HL-60/S4 treated with retinoic acid at 250 ng/mL for 4 days and 3 days (cell line): Measurements from ENCODE around the gene MAGI1.

ENCODE experiments used
- in situ Hi-C: fragments of 300-500 bp; cut with MboI; formaldehyde crosslinking; loops from 2 replicates; pipeline ENCODE4 v1.7.0; 2022; ENCODE audit warnings: low sequenced_read_pairs

MAGI1 gene

DNA sequence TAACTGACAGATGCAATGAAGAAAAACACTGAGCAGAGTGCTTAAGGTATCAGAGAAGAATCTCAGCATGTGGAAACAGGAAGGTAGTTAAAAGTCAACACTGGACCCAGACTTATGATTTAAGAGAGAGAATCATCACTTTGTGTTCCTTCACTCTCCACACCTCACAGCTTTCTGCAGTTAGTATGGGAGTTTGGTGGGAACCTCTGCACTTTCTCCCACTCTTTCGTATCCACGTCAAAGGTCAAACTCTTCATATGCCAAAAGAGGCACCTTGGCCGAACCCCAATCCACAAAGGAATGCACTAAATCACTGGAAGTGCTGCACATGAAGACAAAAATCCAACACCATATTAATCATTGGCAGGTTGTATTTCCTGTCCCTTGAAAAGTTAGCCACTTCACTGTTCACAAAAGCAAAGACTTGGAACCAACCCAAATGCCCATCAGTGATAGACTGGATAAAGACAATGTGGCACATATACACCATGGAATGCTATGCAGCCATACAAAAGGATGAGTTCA, 361.2 kb downstream of the MAGI1 start:
- in situ Hi-C loops: no loop called here

DNA sequence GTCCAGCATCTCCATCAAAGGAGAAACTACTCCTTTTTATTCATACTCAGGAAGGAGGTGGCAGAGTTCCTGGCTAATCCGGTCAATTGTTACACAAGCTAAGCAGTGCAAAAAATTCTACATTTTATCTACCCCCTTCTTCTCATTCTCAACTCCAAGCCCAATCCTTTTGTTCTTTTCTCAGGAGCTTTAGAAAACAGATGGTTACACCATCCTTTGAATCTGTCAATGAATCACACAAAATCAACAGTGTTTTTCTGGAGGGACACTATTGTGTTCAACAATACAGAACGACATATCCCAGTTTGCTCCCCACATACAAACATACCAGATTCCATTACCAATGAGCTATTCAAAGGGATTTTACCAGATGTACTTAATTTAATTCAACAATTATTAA, 362.1 kb downstream of the MAGI1 start:
- in situ Hi-C loops: no loop called here

GRCh38 chr3:65675011-65675410, 363.7 kb downstream of the MAGI1 start:
- in situ Hi-C loops: no loop called here

- in situ Hi-C loops: no loop called here
Observed at GRCh38 chr3:65674226-65674625, 364.5 kb downstream of the MAGI1 start.

GRCh38 chr3:65672871-65673815, 365.6 kb downstream of the MAGI1 start:
- in situ Hi-C loops: no loop called here

DNA sequence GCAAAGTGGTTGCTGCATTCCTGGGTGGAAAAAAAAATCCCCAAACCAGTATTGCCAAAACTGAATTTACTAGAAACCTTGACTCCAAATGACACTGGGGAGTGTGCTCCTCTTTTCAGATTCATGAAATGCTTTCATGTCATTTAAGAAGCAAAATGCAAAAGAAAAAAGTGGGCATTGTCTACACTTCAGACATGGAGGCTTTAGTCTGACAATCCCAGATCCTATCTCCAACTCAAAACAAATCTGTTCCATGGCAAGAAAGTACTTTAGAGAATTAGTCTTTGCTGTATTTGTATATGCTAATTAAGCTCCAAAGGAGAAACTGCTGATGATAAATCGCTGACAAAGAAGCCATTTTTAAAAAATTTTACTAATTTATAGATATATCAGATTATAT, 366.7 kb downstream of the MAGI1 start:
- in situ Hi-C loops: no loop called here

- in situ Hi-C loops: no loop called here
Observed at GRCh38 chr3:65671004-65671403, 367.7 kb downstream of the MAGI1 start.

- in situ Hi-C loops: no loop called here
Observed at GRCh38 chr3:65669163-65669875, 369.4 kb downstream of the MAGI1 start.

DNA sequence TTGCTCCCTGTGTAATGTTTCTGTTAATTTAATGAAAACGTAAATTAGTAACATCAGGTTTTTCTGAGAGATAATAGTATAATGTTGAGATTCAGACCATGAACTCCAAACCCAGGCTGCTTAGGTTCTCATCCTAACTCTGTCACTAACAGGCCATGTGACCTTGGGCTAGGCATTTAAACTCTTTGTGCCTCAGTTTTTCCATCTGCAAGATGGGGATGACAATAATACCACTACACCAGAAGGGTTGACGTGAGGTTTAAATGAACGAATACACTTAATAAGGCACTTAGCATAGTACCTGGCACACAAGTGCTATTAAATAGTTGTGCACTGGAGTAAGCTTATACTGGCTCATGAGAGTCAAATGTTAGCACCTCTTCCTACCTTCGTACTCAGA, 370.8 kb downstream of the MAGI1 start:
- in situ Hi-C loops: no loop called here

- in situ Hi-C loops: no loop called here
Observed at GRCh38 chr3:65666448-65667091, 372.1 kb downstream of the MAGI1 start.

- in situ Hi-C loops: no loop called here
Observed at GRCh38 chr3:65665915-65666314, 372.8 kb downstream of the MAGI1 start.

GRCh38 chr3:65664931-65665330, 373.8 kb downstream of the MAGI1 start:
- in situ Hi-C loops: no loop called here

DNA sequence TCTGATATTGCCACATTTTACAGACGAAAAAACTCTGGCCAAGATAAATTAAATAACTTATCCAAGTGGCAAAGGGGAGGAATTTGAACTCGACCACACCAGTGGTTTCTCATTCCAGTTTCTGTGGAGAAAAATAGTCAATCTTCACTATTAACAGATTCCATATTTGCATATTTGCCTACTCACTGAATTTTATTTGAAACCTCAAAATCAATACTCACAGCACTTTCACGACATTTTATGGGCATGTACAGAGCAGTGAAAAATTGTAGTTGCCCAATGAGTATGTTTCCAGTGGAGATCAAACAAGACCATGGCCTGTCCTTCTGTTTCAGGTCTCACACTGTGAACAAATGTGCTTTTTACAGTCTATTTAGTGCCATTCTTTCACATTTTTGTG, 374.3 kb downstream of the MAGI1 start:
- in situ Hi-C loops: no loop called here

DNA sequence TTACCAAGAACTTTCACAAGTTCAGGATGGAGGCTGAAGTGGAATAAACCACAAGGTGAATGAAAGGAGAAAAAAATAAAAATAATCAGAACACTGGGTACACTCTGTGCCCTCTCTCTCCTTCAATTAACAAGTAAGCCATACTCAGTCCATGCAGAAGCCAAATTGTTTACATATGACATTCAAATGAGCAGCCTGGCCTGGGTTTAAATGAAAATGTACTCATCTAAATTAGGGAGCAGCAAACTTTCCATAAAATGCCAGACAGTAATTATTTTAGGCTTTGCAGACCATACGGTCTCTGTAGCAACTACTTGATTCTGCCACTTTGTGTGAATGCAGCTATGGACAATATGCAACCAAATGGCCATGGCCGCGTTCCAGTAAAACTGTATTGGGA, 376.6 kb downstream of the MAGI1 start:
- in situ Hi-C loops: no loop called here

- in situ Hi-C loops: no loop called here
Observed at GRCh38 chr3:65660000-65660598, 378.6 kb downstream of the MAGI1 start.

- in situ Hi-C loops: no loop called here
Observed at GRCh38 chr3:65659396-65659795, 379.3 kb downstream of the MAGI1 start.

DNA sequence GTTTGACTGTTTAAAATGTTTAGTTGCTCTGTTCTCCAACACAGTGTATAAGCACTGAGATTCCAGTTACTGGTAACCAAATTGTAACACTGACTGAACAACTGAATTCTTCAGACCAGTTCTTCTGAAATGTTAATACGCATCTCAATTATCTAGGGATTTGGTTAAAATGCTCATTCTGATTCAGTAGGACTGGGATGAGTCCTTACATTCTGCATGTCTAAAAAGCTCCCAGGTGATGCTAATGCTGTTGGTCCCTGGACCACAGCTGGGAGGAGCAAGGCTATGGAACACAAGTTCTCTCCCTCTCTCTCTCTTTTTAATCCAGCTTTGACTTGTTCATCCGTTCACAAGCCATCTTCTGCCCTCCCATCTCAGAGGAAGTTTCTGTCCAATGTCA, 380.3 kb downstream of the MAGI1 start:
- in situ Hi-C loops: no loop called here

GRCh38 chr3:65655061-65655460, 383.7 kb downstream of the MAGI1 start:
- in situ Hi-C loops: no loop called here

DNA sequence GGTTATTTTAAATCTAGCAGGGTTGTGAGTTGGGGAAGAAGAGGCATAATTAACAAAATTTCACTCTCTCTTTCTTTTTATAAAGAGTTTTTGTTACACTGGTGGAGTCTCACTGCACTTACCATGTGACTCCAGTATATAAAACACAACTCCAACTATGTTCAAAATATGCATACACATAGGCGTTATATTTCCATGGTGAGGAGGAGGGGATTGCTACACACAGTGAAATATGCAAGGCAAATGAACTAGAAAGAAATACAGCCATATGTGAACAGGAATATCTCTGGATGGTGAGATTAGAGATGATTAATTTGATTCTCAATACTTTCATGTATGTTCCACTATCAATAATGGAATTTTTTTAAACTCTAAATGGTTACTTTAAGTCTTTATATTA, 385.0 kb downstream of the MAGI1 start:
- in situ Hi-C loops: no loop called here

DNA sequence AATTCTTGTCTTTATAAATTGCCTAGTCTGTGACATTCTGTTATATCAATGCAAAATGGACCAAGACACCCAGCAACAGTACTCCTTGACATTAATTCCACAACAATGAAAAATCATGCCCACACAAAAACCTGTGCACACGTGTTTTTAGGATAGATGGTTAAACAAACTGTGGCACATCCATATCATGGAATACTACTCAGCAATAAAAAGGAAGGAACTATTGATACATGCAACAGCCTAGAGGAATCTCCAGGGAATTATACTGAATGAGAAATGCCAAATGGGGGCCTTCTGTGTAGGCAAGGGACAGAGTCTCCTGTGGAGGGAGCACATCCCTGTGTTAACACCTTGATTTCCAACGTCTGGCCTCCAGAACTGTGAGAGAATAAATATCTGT, 388.5 kb downstream of the MAGI1 start:
- in situ Hi-C loops: no loop called here

GRCh38 chr3:65647369-65647768, 391.3 kb downstream of the MAGI1 start:
- in situ Hi-C loops: no loop called here
